Activated T-helper 1 cell treated with Interleukin-2 at 50 U/mL for 16 hours (primary cell): ENCODE measurements around the gene TJAP1.
"Not testable (repeated sequence)": the region's sequence is repeated elsewhere in the genome, so short reads cannot be mapped to it uniquely, and the experiment has no call there.

Experiments
- DNase-seq: peaks from one replicate; pipeline ENCODE4 v3.0.0-alpha.2; 2020; ENCODE audit warnings: low read depth

The TJAP1 gene

DNA sequence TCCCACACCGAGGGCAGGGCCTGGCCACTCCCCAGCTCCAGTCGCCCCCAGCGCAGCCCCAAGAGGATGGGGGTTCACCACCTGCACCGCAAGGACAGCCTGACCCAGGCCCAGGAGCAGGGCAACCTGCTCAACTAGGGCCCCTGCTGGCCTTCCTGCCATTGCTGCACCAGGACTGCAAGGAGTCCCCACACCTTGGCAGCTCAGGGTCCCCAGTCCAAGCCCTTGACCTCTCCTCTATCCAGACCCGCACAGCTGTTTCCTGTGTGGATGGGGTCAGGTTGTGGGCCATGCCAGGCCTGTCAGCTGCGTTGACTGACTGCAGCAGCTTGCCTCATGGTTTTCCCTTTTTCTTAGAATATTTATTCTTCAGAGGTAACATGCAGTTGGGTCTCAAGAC, 28.3 kb downstream of the TJAP1 start:
- no peak for DNase-seq

DNA sequence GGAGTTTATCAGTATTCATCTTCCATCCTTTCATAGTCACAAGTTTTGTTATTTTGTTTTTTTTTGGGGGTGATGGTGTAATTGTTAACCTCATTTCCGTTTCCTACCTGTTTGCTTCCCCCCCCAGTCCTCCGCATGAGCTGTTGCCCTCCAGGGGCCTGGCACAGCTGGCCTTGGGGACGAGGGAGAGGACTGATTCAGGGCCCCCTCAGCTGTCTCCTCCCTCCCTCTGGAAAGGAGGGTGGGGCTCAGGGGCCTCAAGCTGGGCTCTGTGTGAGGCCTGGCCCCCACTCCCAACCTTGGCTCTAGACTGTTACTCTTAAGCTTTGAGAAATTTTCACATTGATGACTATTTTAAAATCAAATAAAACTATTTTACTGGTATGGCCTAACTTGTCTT, 28.8 kb downstream of the TJAP1 start:
- no peak for DNase-seq

- peak; percentile 63 for DNase-seq
These were observed 29.5 kb downstream of the TJAP1 start for GRCh38 chr6:43506667-43507471.

- DNase-seq = no peak
These were observed 31.2 kb downstream of the TJAP1 start for GRCh38 chr6:43508481-43509141.

- DNase-seq = no peak
These were observed 32.0 kb downstream of the TJAP1 start for GRCh38 chr6:43509142-43509983.

DNA sequence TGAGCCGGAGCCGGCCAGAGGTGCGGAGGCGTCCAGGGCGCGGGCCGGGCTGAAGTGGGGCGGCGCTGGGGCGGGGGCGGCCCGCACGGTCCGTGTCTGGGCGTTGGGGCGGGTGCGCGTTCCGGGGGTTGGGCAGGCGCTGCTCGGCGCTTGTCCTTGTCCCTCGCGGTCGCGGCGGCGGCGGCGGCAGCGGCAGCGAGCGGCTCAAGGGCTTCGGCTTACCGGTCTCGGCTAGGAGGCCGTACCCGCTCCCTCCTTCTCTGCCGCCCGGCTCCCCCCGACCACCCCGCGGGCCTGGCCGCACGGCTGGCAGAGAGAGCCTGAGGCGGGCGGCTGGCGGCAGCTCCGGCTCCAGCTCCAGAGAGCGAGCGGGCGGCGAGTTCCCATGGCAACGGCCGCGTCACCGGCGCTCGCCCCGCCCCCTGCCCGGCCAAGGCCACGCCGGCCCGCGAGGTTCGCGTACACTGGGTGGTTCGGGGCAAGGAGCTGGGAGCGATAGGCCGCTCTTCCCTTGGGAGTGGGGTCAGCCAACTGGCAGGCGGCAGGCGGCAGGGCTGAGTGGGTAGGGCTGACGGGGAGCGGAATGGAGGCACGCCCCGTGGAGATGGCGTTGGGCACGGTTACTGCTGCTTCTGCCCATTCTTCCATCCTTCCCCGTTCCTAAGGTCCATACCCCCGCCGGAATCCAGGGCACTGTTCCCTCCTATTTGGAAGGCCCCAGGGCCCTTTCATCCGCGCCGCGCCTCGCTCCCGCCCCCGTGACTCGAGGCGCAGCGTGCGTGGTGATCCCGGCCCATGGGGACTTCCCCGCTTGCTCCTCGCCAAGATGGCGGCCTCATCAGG, 32.8 kb downstream of the TJAP1 start, which contains the start of gene LRRC73:
Gene LRRC73, minus strand, starts transcription at position 363 of the 843 bp plus-strand sequence. CDS start 561 bp downstream, outside the sequence.
- DNase-seq = peak; percentile 67

DNA sequence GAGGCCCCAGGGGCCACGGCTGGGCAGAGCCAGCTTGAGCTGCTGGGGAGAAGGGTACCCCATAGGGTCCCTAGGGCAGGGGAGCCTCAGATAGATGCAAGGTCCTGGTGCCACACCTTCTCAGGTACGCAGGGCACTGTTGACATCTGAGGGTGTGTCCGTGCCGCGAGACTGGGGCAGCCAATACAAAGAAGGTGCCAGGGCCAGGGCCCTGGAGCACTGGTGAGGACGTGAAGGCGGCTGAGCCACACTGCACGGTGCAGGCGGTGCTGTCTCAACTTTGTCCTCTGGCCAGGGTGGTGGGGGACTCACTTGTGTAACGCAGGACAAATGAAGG, 33.4 kb downstream of the TJAP1 start:
- no peak for DNase-seq

- no peak for DNase-seq
These were observed 34.5 kb downstream of the TJAP1 start for GRCh38 chr6:43511824-43512415.

DNA sequence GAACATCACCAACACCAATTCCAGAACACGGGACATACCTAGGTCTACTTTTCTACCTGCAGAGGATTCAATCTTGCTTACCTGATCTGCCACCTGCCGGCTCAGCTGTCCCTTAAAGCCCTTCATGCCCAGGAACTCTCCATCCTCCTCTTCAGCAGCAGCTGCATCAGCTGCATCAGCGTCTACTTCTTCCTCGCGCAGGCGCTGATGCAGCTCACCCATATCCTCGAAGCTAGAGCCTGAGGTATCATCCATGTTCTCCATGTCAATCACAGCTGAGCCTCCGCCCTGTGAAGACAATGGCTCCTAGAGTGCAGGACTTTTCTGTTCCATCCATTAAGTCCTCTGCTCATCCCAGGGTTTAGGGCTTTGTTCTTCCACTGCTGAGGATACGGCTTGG, 38.4 kb downstream of the TJAP1 start:
- DNase-seq = no peak

DNA sequence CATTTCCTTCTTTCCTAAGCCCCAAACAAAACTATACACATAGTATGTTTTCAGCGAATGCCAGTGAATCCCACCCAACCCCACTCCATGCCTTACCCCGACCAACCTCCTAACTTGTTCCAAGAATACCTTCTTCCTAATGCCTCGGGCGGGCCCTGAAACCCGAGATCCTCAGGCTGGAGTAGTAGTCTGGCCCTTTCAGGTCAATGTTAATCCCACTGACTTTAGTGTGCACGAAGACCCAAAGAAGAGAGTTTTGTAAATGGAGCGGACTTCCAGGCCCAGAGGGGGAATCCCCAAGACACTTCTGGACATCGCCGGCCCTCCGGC, 39.0 kb downstream of the TJAP1 start:
- DNase-seq = no peak

- peak; percentile 91 for DNase-seq
These were observed 39.5 kb downstream of the TJAP1 start, which contains the start of the genes POLR1C and YIPF3 for GRCh38 chr6:43516697-43517504. POLR1C (plus strand) TSS chr6:43517089; CDS start chr6:43517110, 21 bp downstream. YIPF3 (minus strand) TSS chr6:43516926; CDS start chr6:43516807, 119 bp downstream.

- DNase-seq = no peak
These were observed 40.4 kb downstream of the TJAP1 start for GRCh38 chr6:43517505-43518357.

DNA sequence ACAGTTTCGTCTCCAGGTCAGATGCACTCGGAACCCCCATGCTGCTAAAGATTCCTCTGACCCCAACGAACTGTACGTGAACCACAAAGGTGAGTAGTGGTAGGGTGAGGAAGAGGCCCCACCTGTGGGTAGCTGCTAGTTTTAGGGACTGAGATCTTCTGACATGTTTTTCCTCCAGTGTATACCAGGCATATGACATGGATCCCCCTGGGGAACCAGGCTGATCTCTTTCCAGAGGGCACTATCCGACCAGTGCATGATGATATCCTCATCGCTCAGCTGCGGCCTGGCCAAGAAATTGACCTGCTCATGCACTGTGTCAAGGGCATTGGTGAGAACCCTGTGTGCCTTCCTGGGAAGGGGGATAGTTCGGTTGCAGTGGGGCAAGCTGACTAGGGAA, 42.7 kb downstream of the TJAP1 start:
- DNase-seq = no peak

DNA sequence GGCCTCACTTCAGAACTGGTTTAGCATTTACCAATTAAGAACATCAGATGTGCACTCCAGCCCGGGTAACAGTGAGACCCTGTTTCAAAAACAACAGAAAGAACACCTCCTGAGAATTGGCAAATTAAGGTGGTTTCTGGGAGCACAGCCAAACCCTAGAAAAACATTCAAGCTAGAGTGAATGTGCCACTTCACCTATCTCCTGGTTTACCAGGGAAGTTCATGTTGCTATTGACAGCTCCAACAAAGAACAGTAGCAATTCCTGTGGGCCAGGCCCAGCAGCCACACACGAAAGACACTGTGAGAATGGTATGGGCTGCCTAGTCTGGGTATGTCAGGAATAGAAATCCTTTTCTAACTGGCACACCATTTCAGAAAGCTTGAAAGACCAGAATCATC, 44.5 kb downstream of the TJAP1 start:
- DNase-seq = no peak

- DNase-seq = no peak
These were observed 45.3 kb downstream of the TJAP1 start for GRCh38 chr6:43522547-43523261.

GRCh38 chr6:43523284-43523683, 45.9 kb downstream of the TJAP1 start:
- DNase-seq = no peak

DNA sequence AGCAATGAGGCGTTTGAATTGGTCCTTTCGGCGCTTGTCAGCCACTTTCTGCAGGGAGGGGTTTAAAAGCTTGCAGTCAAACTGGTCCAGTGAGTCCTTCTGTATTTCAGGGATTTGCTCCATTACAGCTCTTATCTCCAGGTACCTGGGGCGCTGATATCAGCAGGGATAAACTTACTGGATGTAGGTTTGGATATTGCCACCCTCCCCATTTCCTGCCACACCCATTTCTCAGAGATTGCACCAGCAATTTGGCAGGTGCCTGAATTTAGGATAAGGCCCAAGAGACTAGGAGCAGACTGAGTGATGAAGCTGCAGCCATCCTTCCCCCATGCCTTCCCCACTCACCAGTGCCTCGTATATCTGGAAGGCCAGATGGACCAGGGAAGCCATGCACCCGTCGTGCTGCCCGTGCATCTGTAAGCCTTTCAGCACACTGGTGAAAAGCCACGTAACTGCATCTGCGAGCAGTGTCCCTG, 47.2 kb downstream of the TJAP1 start:
- no peak for DNase-seq

- no peak for DNase-seq
These were observed 54.8 kb downstream of the TJAP1 start for GRCh38 chr6:43532201-43532600.

DNA sequence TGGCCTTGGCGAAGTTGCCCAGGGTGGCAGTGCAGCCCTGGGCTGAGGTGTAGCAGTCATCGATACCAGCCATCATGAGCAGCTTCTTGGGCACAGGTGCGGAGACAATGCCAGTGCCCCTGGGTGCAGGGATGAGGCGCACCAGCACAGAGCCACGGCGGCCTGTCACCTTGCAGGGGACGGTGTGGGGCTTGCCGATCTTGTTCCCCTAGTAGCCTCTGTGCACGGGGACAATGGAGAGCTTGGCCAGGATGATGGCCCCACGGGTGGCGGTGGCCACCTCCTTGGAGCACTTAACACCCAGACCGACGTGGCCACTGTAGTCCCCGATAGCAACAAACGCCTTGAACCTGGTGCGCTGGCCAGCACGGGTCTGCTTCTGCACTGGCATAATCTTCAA, 61.6 kb downstream of the TJAP1 start:
- DNase-seq = not testable (repeated sequence)
